ENCODE measurements around the gene ROBO1. TPM values are rescaled to one million over a fixed set of nuclear protein-coding genes. Genes with fewer than 3 reads are reported as not detected.
"Not testable (repeated sequence)": the region's sequence is repeated elsewhere in the genome, so short reads cannot be mapped to it uniquely, and the experiment has no call there.

ROBO1 gene
- total RNA-seq, 1 donor from 2014 or later = 71.7 TPM

DNA sequence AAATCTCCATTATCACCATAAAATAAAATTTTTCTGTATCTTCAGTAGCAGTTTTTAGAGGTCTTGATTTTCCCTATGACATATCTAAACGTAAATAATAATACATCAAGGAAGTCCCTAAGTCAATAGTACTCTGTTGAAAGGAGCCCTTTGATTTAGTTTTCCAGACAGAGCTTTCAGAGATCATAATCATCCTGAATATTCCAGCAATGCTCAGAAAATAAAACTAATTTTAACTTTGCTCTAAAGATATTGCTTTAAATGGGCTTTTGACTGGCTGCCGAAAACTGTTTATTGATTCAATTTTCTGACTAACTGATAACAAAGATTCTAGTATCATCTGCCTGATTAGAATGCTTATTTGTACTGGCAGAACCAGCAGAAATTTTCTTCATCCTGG lies 40.7 kb upstream of the ROBO1 start:
- Mint-ChIP-seq H3K27ac (ENCODE audit: unreplicated experiment) (no peak overlapping the region), H3K36me3 (ENCODE audit: low read depth, unreplicated experiment) (no peaks in the 10 kb centered on the region), H3K9me3 (ENCODE audit: unreplicated experiment) (no peaks in the 10 kb centered on the region), H3K4me3 (ENCODE audit: unreplicated experiment) (no peak overlapping the region), H3K27me3 (ENCODE audit: low read depth, unreplicated experiment) (no peaks in the 10 kb centered on the region), H3K4me1 (ENCODE audit: low read depth, unreplicated experiment) (no peaks in the 10 kb centered on the region)
- H3K4me2 ChIP-seq (ENCODE audit: low read length) = no peak overlapping the region
- no peaks in the 10 kb centered on the region for H4K20me1 ChIP-seq (ENCODE audit: insufficient read depth, low read length)
- no peak overlapping the region for H2AFZ ChIP-seq (ENCODE audit: low read depth, low read length)
- H3K4me3 ChIP-seq (ENCODE audit: insufficient read depth, low read depth, low read length) = no peak overlapping the region
- H3K36me3 ChIP-seq (ENCODE audit: insufficient read depth, low read length) = no peaks in the 10 kb centered on the region
- TF ChIP-seq EZH2 (IDR thresholded peaks at IDR 0.05; ENCODE audit: insufficient read depth, low read length) = no peak
- TF ChIP-seq, protein P1, sequence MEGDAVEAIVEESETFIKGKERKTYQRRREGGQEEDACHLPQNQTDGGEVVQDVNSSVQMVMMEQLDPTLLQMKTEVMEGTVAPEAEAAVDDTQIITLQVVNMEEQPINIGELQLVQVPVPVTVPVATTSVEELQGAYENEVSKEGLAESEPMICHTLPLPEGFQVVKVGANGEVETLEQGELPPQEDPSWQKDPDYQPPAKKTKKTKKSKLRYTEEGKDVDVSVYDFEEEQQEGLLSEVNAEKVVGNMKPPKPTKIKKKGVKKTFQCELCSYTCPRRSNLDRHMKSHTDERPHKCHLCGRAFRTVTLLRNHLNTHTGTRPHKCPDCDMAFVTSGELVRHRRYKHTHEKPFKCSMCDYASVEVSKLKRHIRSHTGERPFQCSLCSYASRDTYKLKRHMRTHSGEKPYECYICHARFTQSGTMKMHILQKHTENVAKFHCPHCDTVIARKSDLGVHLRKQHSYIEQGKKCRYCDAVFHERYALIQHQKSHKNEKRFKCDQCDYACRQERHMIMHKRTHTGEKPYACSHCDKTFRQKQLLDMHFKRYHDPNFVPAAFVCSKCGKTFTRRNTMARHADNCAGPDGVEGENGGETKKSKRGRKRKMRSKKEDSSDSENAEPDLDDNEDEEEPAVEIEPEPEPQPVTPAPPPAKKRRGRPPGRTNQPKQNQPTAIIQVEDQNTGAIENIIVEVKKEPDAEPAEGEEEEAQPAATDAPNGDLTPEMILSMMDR (IDR thresholded peaks at IDR 0.05; ENCODE audit: insufficient read depth, low read depth, low read length) = no peak
- no peak for DNase-seq (ENCODE audit: low read depth)
- no peaks in the 10 kb centered on the region for H3K4me1 ChIP-seq (ENCODE audit: insufficient read depth, low read length)
- no peak overlapping the region for H3K27ac ChIP-seq (ENCODE audit: low read depth, low read length)
- FAIRE-seq = no peak
- H3K9me3 ChIP-seq (ENCODE audit: insufficient read depth, low read depth, low read length) = no peaks in the 10 kb centered on the region
- H3K27me3 ChIP-seq (ENCODE audit: insufficient read depth, low read length) = no peaks in the 10 kb centered on the region
- no peaks in the 10 kb centered on the region for H3K79me2 ChIP-seq (ENCODE audit: insufficient read depth, low read length)
- H3K9ac ChIP-seq (ENCODE audit: low read length) = no peak overlapping the region

DNA sequence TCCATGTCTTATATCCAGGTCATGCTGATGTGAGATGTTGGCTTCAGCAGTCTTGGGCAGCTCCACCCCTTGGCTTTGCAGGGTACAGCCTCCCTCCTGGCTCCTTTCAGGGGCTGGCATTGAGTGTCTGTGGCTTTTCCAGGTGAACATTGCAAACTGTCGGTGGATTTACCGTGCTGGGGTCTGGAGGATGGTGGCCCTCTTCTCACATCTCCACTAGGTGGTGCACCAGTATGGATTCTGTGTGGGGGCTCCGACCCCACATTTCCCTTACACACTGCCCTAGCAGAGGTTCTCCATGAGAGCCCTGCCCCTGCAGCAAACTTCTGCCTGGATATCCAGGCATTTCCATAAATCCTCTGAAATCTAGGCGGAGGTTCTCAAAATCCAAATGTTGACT lies 22.4 kb upstream of the ROBO1 start:
- not testable (repeated sequence) for H3K4me1 ChIP-seq (ENCODE audit: insufficient read depth, low read length); H3K9me3 Mint-ChIP-seq (ENCODE audit: unreplicated experiment); H3K9me3 ChIP-seq (ENCODE audit: insufficient read depth, low read depth, low read length); H3K27me3 ChIP-seq (ENCODE audit: insufficient read depth, low read length); H3K27ac Mint-ChIP-seq (ENCODE audit: unreplicated experiment); H3K4me2 ChIP-seq (ENCODE audit: low read length); H3K36me3 ChIP-seq (ENCODE audit: insufficient read depth, low read length); H3K79me2 ChIP-seq (ENCODE audit: insufficient read depth, low read length); H3K4me1 Mint-ChIP-seq (ENCODE audit: low read depth, unreplicated experiment); H3K4me3 Mint-ChIP-seq (ENCODE audit: unreplicated experiment); H3K4me3 ChIP-seq (ENCODE audit: insufficient read depth, low read depth, low read length); H3K27me3 Mint-ChIP-seq (ENCODE audit: low read depth, unreplicated experiment); H2AFZ ChIP-seq (ENCODE audit: low read depth, low read length); H4K20me1 ChIP-seq (ENCODE audit: insufficient read depth, low read length); H3K9ac ChIP-seq (ENCODE audit: low read length); DNase-seq (ENCODE audit: low read depth); H3K36me3 Mint-ChIP-seq (ENCODE audit: low read depth, unreplicated experiment); H3K27ac ChIP-seq (ENCODE audit: low read depth, low read length); FAIRE-seq

DNA sequence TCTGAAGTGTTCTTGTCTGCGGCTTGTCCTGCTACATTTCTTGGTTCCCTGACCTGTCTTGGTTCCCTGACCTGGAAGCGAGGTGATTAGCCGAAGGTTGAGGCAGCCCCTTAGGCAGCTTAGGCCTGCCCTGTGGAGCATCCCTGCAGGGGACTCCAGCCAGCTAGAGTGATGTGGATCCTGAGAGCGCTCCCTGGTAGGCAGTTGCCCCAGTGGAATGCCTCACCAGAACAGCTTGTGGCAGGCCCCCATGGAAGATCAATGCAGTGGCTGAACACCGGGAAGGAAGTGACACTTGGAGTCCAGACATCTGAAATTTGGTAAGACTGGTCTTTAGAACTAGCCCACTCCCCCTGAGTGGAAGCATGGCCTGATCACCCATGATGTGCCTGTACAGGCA lies 5.5 kb upstream of the ROBO1 start:
- Histone ChIP-seq H4K20me1 (ENCODE audit: insufficient read depth, low read length) (no peaks in the 10 kb centered on the region), H3K4me2 (ENCODE audit: low read length) (no peak overlapping the region), H3K4me3 (ENCODE audit: insufficient read depth, low read depth, low read length) (no peak overlapping the region), H3K36me3 (ENCODE audit: insufficient read depth, low read length) (no peaks in the 10 kb centered on the region), H2AFZ (ENCODE audit: low read depth, low read length) (no peak overlapping the region), H3K27me3 (ENCODE audit: insufficient read depth, low read length) (no peaks in the 10 kb centered on the region), H3K9ac (ENCODE audit: low read length) (no peak overlapping the region), H3K79me2 (ENCODE audit: insufficient read depth, low read length) (no peaks in the 10 kb centered on the region), H3K9me3 (ENCODE audit: insufficient read depth, low read depth, low read length) (no peaks in the 10 kb centered on the region), H3K27ac (ENCODE audit: low read depth, low read length) (no peak overlapping the region), H3K4me1 (ENCODE audit: insufficient read depth, low read length) (no peaks in the 10 kb centered on the region)
- no peaks in the 10 kb centered on the region for H3K4me1 Mint-ChIP-seq (ENCODE audit: low read depth, unreplicated experiment)
- no peaks in the 10 kb centered on the region for H3K27me3 Mint-ChIP-seq (ENCODE audit: low read depth, unreplicated experiment)
- TF ChIP-seq, protein P1 (IDR thresholded peaks at IDR 0.05; ENCODE audit: insufficient read depth, low read depth, low read length) = no peak
- no peak for TF ChIP-seq EZH2 (IDR thresholded peaks at IDR 0.05; ENCODE audit: insufficient read depth, low read length)
- H3K4me3 Mint-ChIP-seq (ENCODE audit: unreplicated experiment) = no peak overlapping the region
- H3K9me3 Mint-ChIP-seq (ENCODE audit: unreplicated experiment) = no peaks in the 10 kb centered on the region
- no peaks in the 10 kb centered on the region for H3K36me3 Mint-ChIP-seq (ENCODE audit: low read depth, unreplicated experiment)
- no peak for FAIRE-seq
- no peak overlapping the region for H3K27ac Mint-ChIP-seq (ENCODE audit: unreplicated experiment)
- no peak for DNase-seq (ENCODE audit: low read depth)
